Heart left ventricle (tissue), 13 donors: ENCODE measurements around the gene KIAA1217.

Experiments
- CTCF ChIP-seq, 12 donors: fragments of 200-600 bp; sonication (generic) in 4 of 12; IDR thresholded peaks; one replicate each; pipeline versions ENCODE4 v1.5.0 to v1.8.0; 2018 to 2022; ENCODE audit warnings: antibody characterized with exemption in 12 of 12, mild to moderate bottlenecking in 5 of 12
- POLR2A ChIP-seq, 2 donors: fragments of 450-650 bp; IDR thresholded peaks; one replicate each; pipeline ENCODE4 v1.6.1; 2017; ENCODE audit warnings: antibody characterized with exemption in 2 of 2, mild to moderate bottlenecking in 2 of 2, moderate library complexity in 2 of 2
- donor health status: ischemic (EF 13 %, LVEDD 7.1; RV severe dilation, severe dysfunction).
- donor health status: DM: no; HTN: yes; CAD: no.
- donor health status: DM: no; HTN: no; CAD: no.
- donor health status: ischemic (EF 25% LVEDD 6.9; RV normal size, moderate dysfunction).
- donor health status: ischemic (EF 25% LVEDD 5.7; RV mildly dilated, moderate dysfunction).
- donor health status: ischemic (EF 35%, LVEDD 5.7; RV mildly dilated, moderate dysfunction).
- donor health status: nonischemic (EF 11% LVEDD 7.7; RV severe dilation, severe dysfunction).
- donor health status: DM: yes; HTN: yes; CAD: no.
- donor health status: PGD.
- donor health status: ischemic (EF 29% LVEDD 5.4; RV normal size, mild dysfunction).
- donor health status: nonischemic (EF 23%, LVEDD 6.1; RV moderate dilation, normal function).

GRCh38 chr10:24449321-24449740, 240.4 kb downstream of the KIAA1217 start:
- TF ChIP-seq POLR2A (IDR thresholded peaks at IDR 0.05) = no peak
- TF ChIP-seq CTCF (IDR thresholded peaks at IDR 0.05) = no peak
